DMS153 treated with DMSO at 0.1 percent for 48 hours (cell line): ENCODE measurements around the gene CASKIN1.

ENCODE experiments used
- DNase-seq: peaks from one replicate; lab custom pipeline; 2025; ENCODE audit not compliant: unreplicated experiment; lab: John Stamatoyannopoulos, UW

Gene CASKIN1

GRCh38 chr16:2157480-2158261 lies 38.7 kb downstream of the CASKIN1 start:
- DNase-seq: no peak

- no peak for DNase-seq
Measured at GRCh38 chr16:2156849-2157224, 39.6 kb downstream of the CASKIN1 start.

GRCh38 chr16:2155977-2156848 lies 40.2 kb downstream of the CASKIN1 start:
- DNase-seq: no peak

GRCh38 chr16:2155091-2155950 lies 41.1 kb downstream of the CASKIN1 start, which contains the start of gene TRAF7:
Gene TRAF7, plus strand, starts transcription at chr16:2155782. Its CDS starts 8,139 bp downstream, at chr16:2163921.
- peak; percentile 99 for DNase-seq

- DNase-seq: no peak
Measured at GRCh38 chr16:2154533-2155090, 41.8 kb downstream of the CASKIN1 start.

- no peak for DNase-seq
Measured at GRCh38 chr16:2152695-2153506, 43.5 kb downstream of the CASKIN1 start.

- no peak for DNase-seq
Measured at GRCh38 chr16:2151188-2152091, 45.0 kb downstream of the CASKIN1 start.

GRCh38 chr16:2150418-2151187 lies 45.8 kb downstream of the CASKIN1 start:
- DNase-seq: no peak

- no peak for DNase-seq
Measured at GRCh38 chr16:2149630-2150417, 46.6 kb downstream of the CASKIN1 start.

GRCh38 chr16:2148714-2149629 lies 47.4 kb downstream of the CASKIN1 start:
- DNase-seq: no peak

- peak; percentile 79 for DNase-seq
Measured at GRCh38 chr16:2147981-2148671, 48.3 kb downstream of the CASKIN1 start, which contains the start of gene RAB26. Gene RAB26, plus strand, starts transcription at chr16:2148625. Its CDS starts 159 bp downstream, at chr16:2148784.

GRCh38 chr16:2147378-2147777 lies 49.0 kb downstream of the CASKIN1 start:
- no peak for DNase-seq

GRCh38 chr16:2145843-2146242 lies 50.6 kb downstream of the CASKIN1 start:
- DNase-seq: no peak

- no peak for DNase-seq
Measured at GRCh38 chr16:2143878-2144485, 52.4 kb downstream of the CASKIN1 start.
